ENCODE results near the gene IGSF23. TPM values are rescaled to one million over a fixed set of nuclear protein-coding genes. Genes with fewer than 3 reads are reported as not detected.

Gene IGSF23
- total and polyA plus RNA-seq, 2 of the 4 experiments (the other 2 are of a cell fraction) = 0.27 TPM; not detected in 1

DNA sequence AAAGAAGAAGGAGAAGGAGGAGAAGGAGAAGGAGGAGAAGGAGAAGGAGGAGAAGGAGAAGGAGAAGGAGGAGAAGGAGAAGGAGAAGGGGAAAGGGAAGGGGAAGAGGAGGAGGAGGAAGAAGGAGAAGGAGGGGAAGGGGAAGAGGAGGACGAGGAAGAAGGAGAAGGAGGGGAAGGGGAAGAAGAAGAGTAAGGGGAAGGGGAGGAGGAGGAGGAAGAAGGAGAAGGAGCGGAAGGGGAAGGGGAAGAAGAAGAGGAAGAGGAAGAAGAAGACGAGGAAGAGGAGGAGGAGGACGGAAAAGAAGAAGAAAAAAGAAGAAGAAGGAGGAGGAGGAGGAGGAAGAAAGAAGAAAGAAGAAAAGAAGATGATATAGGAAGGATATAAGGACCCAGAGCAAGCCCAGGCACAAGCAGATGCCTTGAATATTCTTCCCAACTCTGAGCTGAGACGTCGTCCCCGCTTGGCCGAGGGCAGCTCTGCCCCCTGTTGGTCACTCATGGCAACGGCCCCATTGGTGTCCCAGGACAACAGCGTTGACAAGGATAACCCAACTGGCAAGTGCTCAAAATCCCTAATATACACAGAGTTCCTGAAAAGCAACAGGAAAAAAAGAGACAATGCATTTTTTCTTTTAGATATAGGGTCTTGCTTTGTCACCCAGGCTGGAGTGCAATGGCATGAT lies 30.6 kb upstream of the IGSF23 start:
- 38% methylated on average over 6 of the region's 10 CpGs; no CpG with 5 or more reads in 1 of the 2 experiments for WGBS, 2 experiments (ENCODE audit: extremely low coverage in 2 of 2, insufficient read length in 1 of 2)
- no peak overlapping the region for H3K56ac ChIP-seq (ENCODE audit: extremely low read depth, insufficient read depth, low read length)
- no peak for TF ChIP-seq NFE2L2 (IDR thresholded peaks at IDR 0.05; ENCODE audit: low read depth, low read length)
- peak; percentile 36; the same call in 1 of the 2 replicates for TF ChIP-seq RAD21 (IDR thresholded peaks at IDR 0.05; ENCODE audit: low read length)
- peak; percentile 9; the same call in 1 of the 2 replicates for TF ChIP-seq SMC3 (IDR thresholded peaks at IDR 0.05; ENCODE audit: low read depth, low read length)
- TF ChIP-seq, protein P1, sequence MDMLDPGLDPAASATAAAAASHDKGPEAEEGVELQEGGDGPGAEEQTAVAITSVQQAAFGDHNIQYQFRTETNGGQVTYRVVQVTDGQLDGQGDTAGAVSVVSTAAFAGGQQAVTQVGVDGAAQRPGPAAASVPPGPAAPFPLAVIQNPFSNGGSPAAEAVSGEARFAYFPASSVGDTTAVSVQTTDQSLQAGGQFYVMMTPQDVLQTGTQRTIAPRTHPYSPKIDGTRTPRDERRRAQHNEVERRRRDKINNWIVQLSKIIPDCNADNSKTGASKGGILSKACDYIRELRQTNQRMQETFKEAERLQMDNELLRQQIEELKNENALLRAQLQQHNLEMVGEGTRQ (IDR thresholded peaks at IDR 0.05; ENCODE audit: low read depth, low read length) = no peak
- TF ChIP-seq CHD1 (IDR thresholded peaks at IDR 0.05; ENCODE audit: low read depth, low read length) = no peak
- TF ChIP-seq RFX5 (IDR thresholded peaks at IDR 0.05; ENCODE audit: low read depth, low read length) = no peak
- TF ChIP-seq MAZ (IDR thresholded peaks at IDR 0.05; ENCODE audit: borderline replicate concordance, low read depth, low read length) = no peak
- TF ChIP-seq, protein P2, sequence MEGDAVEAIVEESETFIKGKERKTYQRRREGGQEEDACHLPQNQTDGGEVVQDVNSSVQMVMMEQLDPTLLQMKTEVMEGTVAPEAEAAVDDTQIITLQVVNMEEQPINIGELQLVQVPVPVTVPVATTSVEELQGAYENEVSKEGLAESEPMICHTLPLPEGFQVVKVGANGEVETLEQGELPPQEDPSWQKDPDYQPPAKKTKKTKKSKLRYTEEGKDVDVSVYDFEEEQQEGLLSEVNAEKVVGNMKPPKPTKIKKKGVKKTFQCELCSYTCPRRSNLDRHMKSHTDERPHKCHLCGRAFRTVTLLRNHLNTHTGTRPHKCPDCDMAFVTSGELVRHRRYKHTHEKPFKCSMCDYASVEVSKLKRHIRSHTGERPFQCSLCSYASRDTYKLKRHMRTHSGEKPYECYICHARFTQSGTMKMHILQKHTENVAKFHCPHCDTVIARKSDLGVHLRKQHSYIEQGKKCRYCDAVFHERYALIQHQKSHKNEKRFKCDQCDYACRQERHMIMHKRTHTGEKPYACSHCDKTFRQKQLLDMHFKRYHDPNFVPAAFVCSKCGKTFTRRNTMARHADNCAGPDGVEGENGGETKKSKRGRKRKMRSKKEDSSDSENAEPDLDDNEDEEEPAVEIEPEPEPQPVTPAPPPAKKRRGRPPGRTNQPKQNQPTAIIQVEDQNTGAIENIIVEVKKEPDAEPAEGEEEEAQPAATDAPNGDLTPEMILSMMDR (conservative IDR thresholded peaks at IDR 0.05; ENCODE audit: low read depth, low read length) = peak; percentile 45
- TF ChIP-seq, protein P3, sequence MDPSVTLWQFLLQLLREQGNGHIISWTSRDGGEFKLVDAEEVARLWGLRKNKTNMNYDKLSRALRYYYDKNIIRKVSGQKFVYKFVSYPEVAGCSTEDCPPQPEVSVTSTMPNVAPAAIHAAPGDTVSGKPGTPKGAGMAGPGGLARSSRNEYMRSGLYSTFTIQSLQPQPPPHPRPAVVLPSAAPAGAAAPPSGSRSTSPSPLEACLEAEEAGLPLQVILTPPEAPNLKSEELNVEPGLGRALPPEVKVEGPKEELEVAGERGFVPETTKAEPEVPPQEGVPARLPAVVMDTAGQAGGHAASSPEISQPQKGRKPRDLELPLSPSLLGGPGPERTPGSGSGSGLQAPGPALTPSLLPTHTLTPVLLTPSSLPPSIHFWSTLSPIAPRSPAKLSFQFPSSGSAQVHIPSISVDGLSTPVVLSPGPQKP (IDR thresholded peaks at IDR 0.05; ENCODE audit: borderline replicate concordance, low read depth, low read length) = no peak
- no peak for TF ChIP-seq MXI1 (IDR thresholded peaks at IDR 0.05; ENCODE audit: borderline replicate concordance, low read depth, low read length)
- TF ChIP-seq MAFK (IDR thresholded peaks at IDR 0.05; ENCODE audit: low read depth, low read length) = no peak
- H3K9me3 ChIP-seq (ENCODE audit: control insufficient read depth, insufficient read depth, low read length) = peaks cover 2% of the 10 kb centered on the region; the same call in 1 of the 2 replicates
- H3K36me3 ChIP-seq (ENCODE audit: control insufficient read depth, insufficient read depth, low read length) = no peaks in the 10 kb centered on the region
- no peak overlapping the region for H2BK20ac ChIP-seq (ENCODE audit: low read depth, low read length)
- H3K27ac ChIP-seq (ENCODE audit: insufficient read depth, low read length) = no peak overlapping the region
- no peak overlapping the region; the same call in 1 of the 2 replicates for H3K4ac ChIP-seq (ENCODE audit: low read depth, low read length)
- H2BK15ac ChIP-seq (ENCODE audit: low read depth, low read length) = no peak overlapping the region
- ChIA-PET CTCF (interaction anchor here (0.6 to 0.7 kb wide), 2 partner anchors 18 to 20 kb away, joined by 3 to 4 read pairs; no protein-coding TSS in a partner anchor), POLR2A (ENCODE audit: unreplicated experiment) (no interaction called here)
- no peak overlapping the region for H2BK5ac ChIP-seq (ENCODE audit: low read depth, low read length, poor library complexity, severe bottlenecking)
- H4K20me1 ChIP-seq (ENCODE audit: insufficient read depth, low read length) = no peaks in the 10 kb centered on the region
- H3K9me1 ChIP-seq (ENCODE audit: insufficient read depth, low read length) = peaks cover 12% of the 10 kb centered on the region
- H3K9ac ChIP-seq (ENCODE audit: low read depth, low read length) = no peak overlapping the region
- H3K18ac ChIP-seq (ENCODE audit: low read depth, low read length) = no peak overlapping the region
- intact Hi-C loops (cut with micrococcal nuclease) (no loop called here), in situ Hi-C loops (cut with MboI; ENCODE audit: low sequenced_read_pairs) (no loop called here), dilution Hi-C loops (cut with HindIII; ENCODE audit: low sequenced_read_pairs, unreplicated experiment) (no loop called here)
- H3K14ac ChIP-seq (replicated peaks; ENCODE audit: low read depth, low read length) = no peak overlapping the region
- H4K5ac ChIP-seq (ENCODE audit: low read depth, low read length) = no peak overlapping the region
- no peak overlapping the region for H3K4me3 ChIP-seq (ENCODE audit: insufficient read depth, low read depth, low read length)
- H3K27me3 ChIP-seq (ENCODE audit: control insufficient read depth, insufficient read depth, low read length) = no peaks in the 10 kb centered on the region
- H4K8ac ChIP-seq (ENCODE audit: low read depth in 2 of 2, low read length in 2 of 2) = no peak overlapping the region
- DNase-seq = no peak
- H2AFZ ChIP-seq (replicated peaks; ENCODE audit: low read length, poor library complexity) = peak overlapping the region; percentile 68
- no peak overlapping the region for H2AK9ac ChIP-seq (replicated peaks; ENCODE audit: low read depth, low read length, poor library complexity)
- BruUV-seq (replicated peaks) = no TSS peak
- no peak overlapping the region for H4K91ac ChIP-seq (ENCODE audit: insufficient read depth, low read depth, low read length)
- H3K79me1 ChIP-seq (ENCODE audit: low read depth in 1 of 2, low read length in 2 of 2) = no peaks in the 10 kb centered on the region; a peak in 1 of 4 replicates
- ATAC-seq (ENCODE audit: low read depth) = 0 out of 2 replicates have a peak, but pooled peaks have one; percentile 40
- H3K4me1 ChIP-seq (ENCODE audit: control insufficient read depth, insufficient read depth, low read length) = peaks cover 8% of the 10 kb centered on the region
- no peak overlapping the region for H3K4me2 ChIP-seq (ENCODE audit: low read depth, low read length)
- H3K23ac ChIP-seq (ENCODE audit: low read depth, low read length) = no peak overlapping the region
- peak overlapping the region; percentile 41 for H2BK120ac ChIP-seq (ENCODE audit: low read depth, low read length)
- peak overlapping the region; percentile 47; the same call in 1 of the 2 replicates for H2AK5ac ChIP-seq (ENCODE audit: low read depth, low read length)

Data from IMR-90 (cell line).